ENCODE results near the gene OTOGL. TPM values are rescaled to one million over a fixed set of nuclear protein-coding genes. Genes with fewer than 3 reads are reported as not detected.
A peak's percentile ranks its signal among the peaks of the same experiment; 100 is the strongest.

The OTOGL gene
- total and polyA plus RNA-seq, 7 donors = 0.03 to 0.30 (median 0.07) TPM; not detected in 2

DNA sequence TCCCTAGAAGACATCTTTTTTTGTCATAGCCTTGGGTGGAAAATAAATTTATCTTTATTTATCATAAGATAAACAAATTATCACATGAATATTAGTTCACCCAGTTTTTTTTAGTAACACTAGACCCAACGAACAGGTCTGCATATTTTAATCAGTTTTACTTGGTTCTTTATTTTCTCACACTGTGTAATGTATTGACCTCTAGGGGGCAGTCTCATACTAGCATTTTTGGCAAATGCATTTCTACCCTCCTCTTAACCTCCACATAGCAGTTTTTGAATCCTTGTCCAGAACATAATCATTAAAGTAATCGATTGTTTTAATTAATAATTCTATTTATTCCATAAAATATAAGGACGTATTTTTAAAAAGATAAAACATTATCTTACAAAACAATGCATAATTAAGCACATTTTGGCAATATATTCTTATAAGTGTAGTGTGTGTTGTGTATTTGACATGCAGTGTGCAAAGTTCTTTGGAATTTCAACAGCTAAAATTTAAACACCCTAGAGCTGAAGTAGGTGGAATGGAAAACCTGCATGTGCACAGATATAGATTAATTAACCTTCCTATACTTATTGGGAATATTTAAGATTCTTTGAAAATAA is 313.1 kb downstream of the OTOGL start:
- TF ChIP-seq, protein P1, sequence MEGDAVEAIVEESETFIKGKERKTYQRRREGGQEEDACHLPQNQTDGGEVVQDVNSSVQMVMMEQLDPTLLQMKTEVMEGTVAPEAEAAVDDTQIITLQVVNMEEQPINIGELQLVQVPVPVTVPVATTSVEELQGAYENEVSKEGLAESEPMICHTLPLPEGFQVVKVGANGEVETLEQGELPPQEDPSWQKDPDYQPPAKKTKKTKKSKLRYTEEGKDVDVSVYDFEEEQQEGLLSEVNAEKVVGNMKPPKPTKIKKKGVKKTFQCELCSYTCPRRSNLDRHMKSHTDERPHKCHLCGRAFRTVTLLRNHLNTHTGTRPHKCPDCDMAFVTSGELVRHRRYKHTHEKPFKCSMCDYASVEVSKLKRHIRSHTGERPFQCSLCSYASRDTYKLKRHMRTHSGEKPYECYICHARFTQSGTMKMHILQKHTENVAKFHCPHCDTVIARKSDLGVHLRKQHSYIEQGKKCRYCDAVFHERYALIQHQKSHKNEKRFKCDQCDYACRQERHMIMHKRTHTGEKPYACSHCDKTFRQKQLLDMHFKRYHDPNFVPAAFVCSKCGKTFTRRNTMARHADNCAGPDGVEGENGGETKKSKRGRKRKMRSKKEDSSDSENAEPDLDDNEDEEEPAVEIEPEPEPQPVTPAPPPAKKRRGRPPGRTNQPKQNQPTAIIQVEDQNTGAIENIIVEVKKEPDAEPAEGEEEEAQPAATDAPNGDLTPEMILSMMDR (IDR thresholded peaks at IDR 0.05) = peak; percentile 85
- H3K27ac ChIP-seq = no peak overlapping the region

GRCh38 chr12:80413462-80413861 is 314.1 kb downstream of the OTOGL start:
- Histone ChIP-seq H3K27ac (no peak overlapping the region), H3K4me3 (no peak overlapping the region), H3K27me3 (ENCODE audit: insufficient read depth in 3 of 3, low read length in 2 of 3) (no peaks in the 10 kb centered on the region), H3K36me3 (ENCODE audit: insufficient read depth in 1 of 2, low read depth in 1 of 2) (no peaks in the 10 kb centered on the region), H3K9me3 (no peaks in the 10 kb centered on the region), H3K4me1 (no peaks in the 10 kb centered on the region)
- 83 to 91% (median 84%) methylated on average over 3 of the region's 3 CpGs for WGBS, 3 donors
- ATAC-seq (peak in 1 of 4 donors; percentile 17), DNase-seq (no peak)
- TF ChIP-seq, protein P1 (IDR thresholded peaks at IDR 0.05) = no peak
- intact Hi-C loops (cut with DNase I) = loop anchor here in 1 of 2 donors (2.0 to 10.0 kb wide), 2 partner anchors 349 to 711 kb away; no protein-coding TSS in a partner anchor

More for the DNA sequence above, 313.1 kb downstream of the OTOGL start:
- DNase-seq = no peak
- WGBS, 3 donors = 5 to 8% (median 7%) methylated on average over 3 of the region's 3 CpGs
- peak; percentile 48 to 89 (median 73) for ATAC-seq
- no peaks in the 10 kb centered on the region for H3K36me3 ChIP-seq (ENCODE audit: insufficient read depth in 1 of 2, low read depth in 1 of 2)
- no peaks in the 10 kb centered on the region for H3K9me3 ChIP-seq
- no peaks in the 10 kb centered on the region for H3K4me1 ChIP-seq
- H3K4me3 ChIP-seq = no peak overlapping the region
- no peaks in the 10 kb centered on the region for H3K27me3 ChIP-seq (ENCODE audit: insufficient read depth in 3 of 3, low read length in 2 of 3)
- intact Hi-C loops (cut with DNase I) = loop anchor here in 1 of 2 donors (2.0 to 10.0 kb wide), 2 partner anchors 350 to 712 kb away; no protein-coding TSS in a partner anchor

DNA sequence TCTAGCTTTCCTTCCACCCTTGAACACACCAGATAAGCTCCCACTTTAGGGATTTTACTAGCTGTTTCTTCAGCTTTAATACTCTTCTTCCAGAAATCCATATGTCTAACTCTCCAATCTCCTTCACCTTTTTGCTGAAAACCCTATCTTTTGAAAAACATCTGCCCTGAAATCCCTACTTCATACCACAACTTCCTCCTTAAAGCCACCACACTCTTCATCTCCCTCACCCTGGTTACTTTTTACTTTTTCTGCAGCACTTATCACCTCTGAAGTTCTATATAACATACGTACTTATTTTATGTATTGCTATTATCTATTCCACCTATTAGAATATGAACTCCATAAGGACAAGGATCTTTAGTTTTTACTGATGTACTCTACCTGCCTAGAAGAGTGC is 316.1 kb downstream of the OTOGL start:
- H3K9me3 ChIP-seq = no peaks in the 10 kb centered on the region
- H3K4me3 ChIP-seq = no peak overlapping the region
- TF ChIP-seq, protein P1 (IDR thresholded peaks at IDR 0.05) = no peak
- intact Hi-C loops (cut with DNase I) = loop anchor here in 1 of 2 donors (10.0 kb wide), 1 partner anchor 709 kb away; no protein-coding TSS in a partner anchor
- ATAC-seq (no peak), DNase-seq (no peak)
- H3K36me3 ChIP-seq (ENCODE audit: insufficient read depth in 1 of 2, low read depth in 1 of 2) = no peaks in the 10 kb centered on the region
- H3K27ac ChIP-seq = no peak overlapping the region
- no peaks in the 10 kb centered on the region for H3K27me3 ChIP-seq (ENCODE audit: insufficient read depth in 3 of 3, low read length in 2 of 3)
- 90 to 92% (median 90%) methylated on average over 1 of the region's 1 CpG for WGBS, 3 donors
- peaks cover 14% of the 10 kb centered on the region for H3K4me1 ChIP-seq

- no peaks in the 10 kb centered on the region for H3K9me3 ChIP-seq
- ATAC-seq (peak in 2 of 4 donors; percentile 35 to 56), DNase-seq (no peak)
- no peak overlapping the region for H3K27ac ChIP-seq
- H3K4me1 ChIP-seq = peaks cover 14% of the 10 kb centered on the region
- intact Hi-C loops (cut with DNase I) = loop anchor here in 1 of 2 donors (10.0 kb wide), 1 partner anchor 705 kb away; no protein-coding TSS in a partner anchor
- no peaks in the 10 kb centered on the region for H3K36me3 ChIP-seq (ENCODE audit: insufficient read depth in 1 of 2, low read depth in 1 of 2)
- TF ChIP-seq, protein P1 (IDR thresholded peaks at IDR 0.05) = no peak
- no peaks in the 10 kb centered on the region for H3K27me3 ChIP-seq (ENCODE audit: insufficient read depth in 3 of 3, low read length in 2 of 3)
- H3K4me3 ChIP-seq = no peak overlapping the region
Measured at GRCh38 chr12:80419644-80420043, 320.3 kb downstream of the OTOGL start.

DNA sequence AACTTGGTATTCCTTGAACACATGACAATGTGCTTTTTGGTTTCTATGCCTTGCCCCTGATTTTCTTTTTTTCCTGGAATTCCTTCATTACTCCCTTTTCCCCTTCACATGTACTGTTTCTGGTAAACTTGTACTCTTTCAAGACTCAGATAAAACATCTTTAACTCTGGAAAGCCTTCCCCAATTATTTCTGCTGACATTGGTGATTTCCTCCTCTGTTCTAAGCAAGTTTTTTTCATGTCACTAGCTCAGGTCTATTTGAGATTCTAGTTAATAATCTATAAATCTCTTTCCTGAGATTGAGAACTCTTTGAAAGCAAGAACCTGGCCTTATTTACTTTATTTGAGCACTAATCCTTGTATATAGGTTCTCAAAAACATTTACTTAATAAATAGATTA is 320.7 kb downstream of the OTOGL start:
- Histone ChIP-seq H3K27me3 (ENCODE audit: insufficient read depth in 3 of 3, low read length in 2 of 3) (no peaks in the 10 kb centered on the region), H3K4me1 (peaks cover 14% of the 10 kb centered on the region), H3K27ac (no peak overlapping the region), H3K9me3 (no peaks in the 10 kb centered on the region), H3K4me3 (no peak overlapping the region), H3K36me3 (ENCODE audit: insufficient read depth in 1 of 2, low read depth in 1 of 2) (no peaks in the 10 kb centered on the region)
- no peak for DNase-seq
- TF ChIP-seq, protein P1 (IDR thresholded peaks at IDR 0.05) = no peak
- ATAC-seq = no peak
- intact Hi-C loops (cut with DNase I) = no loop called here

Measured in psoas muscle (tissue), 8 donors.